BLaER1 (cell line): ENCODE data around the gene CHMP2B.
"Not testable (repeated sequence)": the region's sequence is repeated elsewhere in the genome, so short reads cannot be mapped to it uniquely, and the experiment has no call there.

Experiments
- H3K27ac ChIP-seq: shearing (Covaris generic); formaldehyde crosslinking; 2 replicates; pipeline ENCODE4 v1.8.1; 2022
- H3K27me3 ChIP-seq: shearing (Covaris generic); formaldehyde crosslinking; 2 replicates; pipeline ENCODE4 v1.8.1; 2022
- H3K36me3 ChIP-seq: shearing (Covaris generic); formaldehyde crosslinking; 2 replicates; pipeline ENCODE4 v1.8.1; 2022
- H3K4me1 ChIP-seq: shearing (Covaris generic); formaldehyde crosslinking; 2 replicates; pipeline ENCODE4 v1.8.1; 2022
- H3K4me2 ChIP-seq: shearing (Covaris generic); formaldehyde crosslinking; 2 replicates; pipeline ENCODE4 v1.8.1; 2022
- H3K4me3 ChIP-seq: shearing (Covaris generic); formaldehyde crosslinking; 2 replicates; pipeline ENCODE4 v1.8.1; 2022
- H3K9ac ChIP-seq: shearing (Covaris generic); formaldehyde crosslinking; 2 replicates; pipeline ENCODE4 v1.8.1; 2022
- H3K9me3 ChIP-seq: shearing (Covaris generic); formaldehyde crosslinking; 2 replicates; pipeline ENCODE4 v1.8.1; 2022
- H4K20me1 ChIP-seq: shearing (Covaris generic); formaldehyde crosslinking; 2 replicates; pipeline ENCODE4 v1.8.1; 2022
- Cebpa-rat ChIP-seq: shearing (Covaris generic); IDR thresholded peaks from 2 replicates; pipeline ENCODE4 v1.8.1; 2022

CHMP2B gene

GRCh38 chr3:87227835-87228144 lies 681 bp downstream of the CHMP2B start:
- H3K36me3 ChIP-seq: no peaks in the 10 kb centered on the region
- peak overlapping the region; percentile 87 for H3K27ac ChIP-seq
- peak overlapping the region; percentile 95 for H3K4me2 ChIP-seq
- TF ChIP-seq Cebpa-rat: no peak
- peak overlapping the region; percentile 94 for H3K9ac ChIP-seq
- no peaks in the 10 kb centered on the region for H3K27me3 ChIP-seq
- H3K9me3 ChIP-seq: no peaks in the 10 kb centered on the region
- peaks cover 17% of the 10 kb centered on the region for H3K4me1 ChIP-seq
- H3K4me3 ChIP-seq: peak overlapping the region; percentile 95
- H4K20me1 ChIP-seq: peaks cover 50% of the 10 kb centered on the region

GRCh38 chr3:87228316-87228715 lies 1.2 kb downstream of the CHMP2B start:
- Histone ChIP-seq H3K4me2 (peak overlapping the region; percentile 95), H3K27ac (no peak overlapping the region), H3K4me3 (peak overlapping the region; percentile 95), H3K36me3 (no peaks in the 10 kb centered on the region), H3K4me1 (peaks cover 17% of the 10 kb centered on the region), H3K9ac (peak overlapping the region; percentile 94; the same call in 1 of the 2 replicates), H3K27me3 (no peaks in the 10 kb centered on the region), H4K20me1 (peaks cover 55% of the 10 kb centered on the region), H3K9me3 (no peaks in the 10 kb centered on the region)
- no peak for TF ChIP-seq Cebpa-rat

GRCh38 chr3:87229113-87229512 lies 2.0 kb downstream of the CHMP2B start:
- no peaks in the 10 kb centered on the region for H3K36me3 ChIP-seq
- no peaks in the 10 kb centered on the region for H3K27me3 ChIP-seq
- peak overlapping the region; percentile 95 for H3K4me2 ChIP-seq
- no peaks in the 10 kb centered on the region for H3K9me3 ChIP-seq
- no peak overlapping the region for H3K4me3 ChIP-seq
- peaks cover 17% of the 10 kb centered on the region for H3K4me1 ChIP-seq
- peaks cover 63% of the 10 kb centered on the region for H4K20me1 ChIP-seq
- no peak overlapping the region for H3K9ac ChIP-seq
- TF ChIP-seq Cebpa-rat: no peak
- H3K27ac ChIP-seq: no peak overlapping the region

DNA sequence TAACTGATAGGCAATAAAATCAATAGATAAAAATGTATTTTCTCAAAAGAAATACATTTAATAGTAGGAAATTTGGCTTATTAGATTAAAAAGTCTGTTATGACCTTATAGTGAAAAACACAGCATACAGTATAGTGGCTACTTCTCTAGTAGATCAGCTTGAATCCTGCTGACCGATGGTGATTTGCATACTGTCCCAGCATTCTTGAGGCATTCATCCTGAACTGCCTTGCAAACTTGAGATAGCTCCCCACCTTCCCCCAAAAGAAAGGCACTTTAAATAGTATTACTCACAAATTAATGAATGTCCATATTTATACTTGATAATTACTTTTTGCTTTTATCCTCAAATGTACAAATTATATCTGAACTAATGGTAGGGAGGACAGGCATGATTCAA lies 6.7 kb downstream of the CHMP2B start:
- no peaks in the 10 kb centered on the region for H3K27me3 ChIP-seq
- peaks cover 5% of the 10 kb centered on the region for H3K4me1 ChIP-seq
- H4K20me1 ChIP-seq: peaks cover 66% of the 10 kb centered on the region
- peaks cover 14% of the 10 kb centered on the region for H3K36me3 ChIP-seq
- TF ChIP-seq Cebpa-rat: no peak
- H3K4me2 ChIP-seq: no peak overlapping the region
- H3K9ac ChIP-seq: no peak overlapping the region
- H3K9me3 ChIP-seq: no peaks in the 10 kb centered on the region
- H3K27ac ChIP-seq: no peak overlapping the region
- no peak overlapping the region for H3K4me3 ChIP-seq

- no peaks in the 10 kb centered on the region for H3K4me1 ChIP-seq
- no peaks in the 10 kb centered on the region for H3K9me3 ChIP-seq
- H3K27ac ChIP-seq: no peak overlapping the region
- TF ChIP-seq Cebpa-rat: no peak
- H3K36me3 ChIP-seq: peaks cover 21% of the 10 kb centered on the region
- H3K4me2 ChIP-seq: no peak overlapping the region
- no peak overlapping the region for H3K9ac ChIP-seq
- H4K20me1 ChIP-seq: peaks cover 50% of the 10 kb centered on the region
- no peak overlapping the region for H3K4me3 ChIP-seq
- H3K27me3 ChIP-seq: no peaks in the 10 kb centered on the region
These were observed 9.0 kb downstream of the CHMP2B start for GRCh38 chr3:87236093-87236492.

GRCh38 chr3:87246662-87247429 lies 19.7 kb downstream of the CHMP2B start:
- Histone ChIP-seq H3K4me2 (no peak overlapping the region), H3K4me3 (no peak overlapping the region), H3K9me3 (no peaks in the 10 kb centered on the region), H3K9ac (no peak overlapping the region), H3K27ac (no peak overlapping the region), H3K4me1 (no peaks in the 10 kb centered on the region), H3K36me3 (peaks cover 31% of the 10 kb centered on the region), H4K20me1 (peaks cover 2% of the 10 kb centered on the region; the same call in 1 of the 2 replicates), H3K27me3 (no peaks in the 10 kb centered on the region)
- TF ChIP-seq Cebpa-rat: no peak

DNA sequence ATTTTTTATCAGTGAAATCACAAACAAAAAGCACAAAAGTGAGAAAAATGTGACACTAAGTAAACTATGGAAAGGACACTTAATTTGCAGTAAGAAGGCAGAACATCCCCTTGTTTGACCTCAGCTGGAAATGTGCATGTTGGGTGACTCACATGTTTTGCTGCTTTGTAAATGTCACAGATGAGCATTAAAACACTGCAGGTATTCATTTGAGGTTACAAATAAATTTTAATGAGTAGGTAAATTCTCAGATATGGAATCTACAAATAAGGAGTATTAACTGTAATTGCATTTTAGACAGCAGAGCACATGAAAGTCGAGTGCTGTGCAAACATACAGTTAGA lies 20.3 kb downstream of the CHMP2B start:
- H3K9me3 ChIP-seq: no peaks in the 10 kb centered on the region
- TF ChIP-seq Cebpa-rat: no peak
- H3K4me1 ChIP-seq: no peaks in the 10 kb centered on the region
- H3K36me3 ChIP-seq: peaks cover 36% of the 10 kb centered on the region
- H3K9ac ChIP-seq: no peak overlapping the region
- H3K27me3 ChIP-seq: no peaks in the 10 kb centered on the region
- H3K27ac ChIP-seq: no peak overlapping the region
- H3K4me2 ChIP-seq: no peak overlapping the region
- H3K4me3 ChIP-seq: no peak overlapping the region
- H4K20me1 ChIP-seq: no peaks in the 10 kb centered on the region

DNA sequence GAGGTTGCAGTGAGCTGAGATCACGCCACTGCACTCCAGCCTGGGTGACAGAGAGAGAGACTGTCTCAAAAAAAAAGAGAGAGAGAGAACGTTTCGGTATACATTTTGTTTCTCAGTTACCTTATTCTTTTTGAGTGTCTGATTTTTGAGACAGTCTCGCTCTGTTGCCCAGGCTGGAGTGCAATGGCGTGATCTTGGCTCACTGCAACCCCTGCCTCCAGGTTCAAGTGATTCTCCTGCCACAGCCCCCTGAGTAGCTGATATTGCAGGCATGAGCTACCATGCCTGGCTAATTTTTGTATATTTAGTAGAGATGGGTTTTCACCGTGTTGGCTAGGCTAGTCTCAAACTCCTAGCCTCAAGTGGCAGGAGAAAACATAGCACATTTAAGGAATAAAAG lies 21.1 kb downstream of the CHMP2B start:
- H3K4me3 ChIP-seq, H3K9me3 ChIP-seq, H3K4me2 ChIP-seq, H4K20me1 ChIP-seq, H3K4me1 ChIP-seq, H3K9ac ChIP-seq, H3K27me3 ChIP-seq, H3K27ac ChIP-seq: not testable (repeated sequence)
- H3K36me3 ChIP-seq: peaks cover 36% of the 10 kb centered on the region

DNA sequence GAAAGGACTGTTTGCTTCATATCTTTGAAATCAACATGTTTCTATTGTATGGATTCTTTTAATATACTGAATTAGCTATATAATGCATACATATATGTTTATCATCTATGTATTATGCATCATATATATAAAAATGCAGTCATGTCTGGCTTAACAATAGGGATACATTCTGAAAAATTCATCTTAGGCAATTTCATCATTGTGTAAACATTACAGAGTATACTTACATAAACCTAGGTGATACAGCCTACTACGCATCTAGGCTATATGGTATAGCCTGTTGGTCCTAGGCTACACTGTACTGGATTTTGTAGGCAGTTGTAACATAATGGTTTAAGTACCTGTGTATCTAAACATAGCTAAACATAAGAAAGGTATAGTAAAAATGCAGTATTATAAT lies 21.7 kb downstream of the CHMP2B start:
- no peak for TF ChIP-seq Cebpa-rat

GRCh38 chr3:87250009-87250408 lies 22.9 kb downstream of the CHMP2B start:
- no peaks in the 10 kb centered on the region for H3K9me3 ChIP-seq
- no peak overlapping the region for H3K4me3 ChIP-seq
- H3K9ac ChIP-seq: no peak overlapping the region
- H4K20me1 ChIP-seq: no peaks in the 10 kb centered on the region
- no peak overlapping the region for H3K27ac ChIP-seq
- peaks cover 45% of the 10 kb centered on the region for H3K36me3 ChIP-seq
- no peak for TF ChIP-seq Cebpa-rat
- H3K4me1 ChIP-seq: no peaks in the 10 kb centered on the region
- H3K27me3 ChIP-seq: no peaks in the 10 kb centered on the region
- H3K4me2 ChIP-seq: no peak overlapping the region

More for the DNA sequence above, 21.7 kb downstream of the CHMP2B start:
- no peak overlapping the region for H3K9ac ChIP-seq
- peaks cover 42% of the 10 kb centered on the region for H3K36me3 ChIP-seq
- no peak overlapping the region for H3K27ac ChIP-seq
- H3K9me3 ChIP-seq: no peaks in the 10 kb centered on the region
- no peaks in the 10 kb centered on the region for H3K27me3 ChIP-seq
- no peak overlapping the region for H3K4me2 ChIP-seq
- no peaks in the 10 kb centered on the region for H4K20me1 ChIP-seq
- no peak overlapping the region for H3K4me3 ChIP-seq
- H3K4me1 ChIP-seq: no peaks in the 10 kb centered on the region

DNA sequence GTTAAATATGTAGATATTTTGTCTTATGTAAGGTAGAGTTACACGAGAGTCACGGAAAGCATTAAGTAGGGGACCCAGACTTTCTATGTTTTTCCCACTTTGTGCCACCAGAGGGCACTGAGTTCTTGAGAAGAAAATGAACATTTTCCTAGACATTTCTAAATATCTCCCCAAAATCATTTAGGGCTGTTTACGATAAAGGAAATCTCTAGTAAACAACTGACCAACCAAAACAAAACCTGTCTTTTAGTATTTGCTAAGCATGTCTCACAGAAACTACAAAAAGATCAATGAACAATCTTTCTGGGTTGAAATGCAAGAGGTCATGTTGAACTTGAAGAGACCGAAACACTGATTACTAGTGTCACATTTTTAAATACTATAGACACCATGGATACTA lies 33.2 kb downstream of the CHMP2B start:
- no peak overlapping the region for H3K4me3 ChIP-seq
- no peaks in the 10 kb centered on the region for H3K9me3 ChIP-seq
- H4K20me1 ChIP-seq: no peaks in the 10 kb centered on the region
- TF ChIP-seq Cebpa-rat: no peak
- no peaks in the 10 kb centered on the region for H3K4me1 ChIP-seq
- no peaks in the 10 kb centered on the region for H3K36me3 ChIP-seq
- H3K4me2 ChIP-seq: no peak overlapping the region
- no peak overlapping the region for H3K9ac ChIP-seq
- H3K27ac ChIP-seq: no peak overlapping the region
- H3K27me3 ChIP-seq: no peaks in the 10 kb centered on the region
